AG10803 (cell line): ENCODE measurements around the gene PSMB7.

ENCODE experiments used
- DNase-seq: peaks from one replicate; pipeline ENCODE4 v3.0.0; 2010; ENCODE audit warnings: low read depth
- H3K4me3 ChIP-seq: 2 replicates; pipeline ENCODE4 v1.5.1; 2011; ENCODE audit warnings: mild to moderate bottlenecking, low read length, control low read depth
- CTCF ChIP-seq: conservative IDR thresholded peaks from 2 replicates; pipeline ENCODE4 v1.5.1; 2011; ENCODE audit warnings: mild to moderate bottlenecking, low read length, control low read depth, inconsistent platforms

The PSMB7 gene

GRCh38 chr9:124390794-124391658 is 24.2 kb downstream of the PSMB7 start:
- peak overlapping the region; percentile 31 for H3K4me3 ChIP-seq
- no peak for TF ChIP-seq CTCF
- peak; percentile 62 for DNase-seq

- TF ChIP-seq CTCF, result no peak
- DNase-seq, result no peak
- no peak overlapping the region for H3K4me3 ChIP-seq
Measured at GRCh38 chr9:124389146-124389939, 25.9 kb downstream of the PSMB7 start.

GRCh38 chr9:124388275-124389048 is 26.8 kb downstream of the PSMB7 start:
- no peak overlapping the region for H3K4me3 ChIP-seq
- no peak for DNase-seq
- no peak for TF ChIP-seq CTCF

GRCh38 chr9:124386201-124386600 is 29.0 kb downstream of the PSMB7 start:
- H3K4me3 ChIP-seq, result no peak overlapping the region

GRCh38 chr9:124385623-124386022 is 29.6 kb downstream of the PSMB7 start:
- TF ChIP-seq CTCF, result no peak
- DNase-seq, result no peak

More at GRCh38 chr9:124386201-124386600, 29.0 kb downstream of the PSMB7 start:
- no peak for DNase-seq
- no peak for TF ChIP-seq CTCF

GRCh38 chr9:124384846-124385245 is 30.4 kb downstream of the PSMB7 start:
- no peak for TF ChIP-seq CTCF
- no peak overlapping the region for H3K4me3 ChIP-seq
- DNase-seq, result no peak

More at GRCh38 chr9:124385623-124386022, 29.6 kb downstream of the PSMB7 start:
- H3K4me3 ChIP-seq, result no peak overlapping the region
